ENCODE measurements around the gene SPATA16. TPM values are rescaled to one million over a fixed set of nuclear protein-coding genes. Genes with fewer than 3 reads are reported as not detected.

SPATA16 gene
- total and polyA plus RNA-seq, 3 donors from 2014 or later: 23.4 to 82.9 (median 36.6) TPM

DNA sequence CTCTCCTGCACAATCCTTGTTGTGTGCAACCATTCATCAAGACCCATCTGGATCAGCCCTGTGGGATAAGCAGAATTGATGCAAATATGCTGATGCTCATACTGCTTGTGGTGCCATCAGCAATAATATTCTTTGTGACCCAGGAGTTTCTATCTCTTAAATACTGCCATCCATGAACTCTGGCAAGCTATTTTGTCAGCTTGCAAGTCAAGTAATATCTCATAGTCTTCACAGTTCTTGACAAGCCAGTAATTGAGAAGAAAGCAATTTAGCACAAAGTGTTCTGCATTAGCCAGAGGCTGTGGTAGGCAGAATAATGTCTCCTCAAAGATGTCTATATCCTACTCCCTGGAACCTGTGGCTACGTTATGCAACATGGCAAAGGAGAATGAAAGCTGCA, 49.0 kb downstream of the SPATA16 start:
- intact Hi-C loops (cut with DNase I; ENCODE audit: low total_unique reads): no loop called here
- WGBS, 2 donors: 74 to 80% methylated on average over 1 of the region's 1 CpG
- H3K36me3 ChIP-seq (ENCODE audit: low read depth, missing control alignments): no peaks in the 10 kb centered on the region
- TF ChIP-seq CTCF (IDR thresholded peaks at IDR 0.05) (no peak), POLR2A (IDR thresholded peaks at IDR 0.05) (no peak)
- H3K27ac ChIP-seq: no peak overlapping the region
- H3K4me3 ChIP-seq: no peak overlapping the region
- H3K9me3 ChIP-seq: no peaks in the 10 kb centered on the region
- no peaks in the 10 kb centered on the region for H3K4me1 ChIP-seq
- no peaks in the 10 kb centered on the region for H3K27me3 ChIP-seq
- no peak for DNase-seq

DNA sequence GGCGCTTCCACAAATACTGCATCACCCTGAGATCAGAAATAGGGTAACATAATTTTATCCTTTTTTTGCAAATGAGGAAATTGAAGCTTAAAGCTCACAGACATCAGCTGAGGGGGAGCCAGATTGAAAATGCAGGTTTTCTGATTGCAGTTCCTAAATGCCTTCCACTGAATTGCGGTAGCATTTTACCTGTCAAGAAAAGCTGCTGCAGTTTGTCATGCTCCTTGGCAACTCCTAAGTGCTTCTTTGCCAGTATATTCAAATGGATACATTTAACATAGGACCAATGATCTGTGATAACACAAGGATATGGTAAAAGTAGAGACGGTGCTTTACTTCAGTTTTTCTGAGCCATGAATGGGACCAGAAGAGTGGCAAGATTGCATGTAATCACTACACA, 50.5 kb downstream of the SPATA16 start:
- TF ChIP-seq POLR2A (IDR thresholded peaks at IDR 0.05) (no peak), CTCF (IDR thresholded peaks at IDR 0.05) (no peak)
- Histone ChIP-seq H3K27ac (no peak overlapping the region), H3K36me3 (ENCODE audit: low read depth, missing control alignments) (no peaks in the 10 kb centered on the region), H3K9me3 (no peaks in the 10 kb centered on the region), H3K4me1 (no peaks in the 10 kb centered on the region), H3K4me3 (no peak overlapping the region), H3K27me3 (no peaks in the 10 kb centered on the region)
- 85 to 88% methylated on average over 3 of the region's 3 CpGs for WGBS, 2 donors
- intact Hi-C loops (cut with DNase I; ENCODE audit: low total_unique reads): no loop called here
- no peak for DNase-seq

- DNase-seq: no peak
- H3K36me3 ChIP-seq (ENCODE audit: low read depth, missing control alignments): no peaks in the 10 kb centered on the region
- WGBS, 2 donors: 72 to 73% methylated on average over 6 of the region's 6 CpGs
- no peaks in the 10 kb centered on the region for H3K27me3 ChIP-seq
- H3K4me1 ChIP-seq: no peaks in the 10 kb centered on the region
- no peaks in the 10 kb centered on the region for H3K9me3 ChIP-seq
- H3K4me3 ChIP-seq: no peak overlapping the region
- TF ChIP-seq CTCF (IDR thresholded peaks at IDR 0.05): no peak
- no peak for TF ChIP-seq POLR2A (IDR thresholded peaks at IDR 0.05)
- H3K27ac ChIP-seq: no peak overlapping the region
- intact Hi-C loops (cut with DNase I; ENCODE audit: low total_unique reads): no loop called here
Observed at GRCh38 chr3:173089283-173089682, 51.8 kb downstream of the SPATA16 start.

DNA sequence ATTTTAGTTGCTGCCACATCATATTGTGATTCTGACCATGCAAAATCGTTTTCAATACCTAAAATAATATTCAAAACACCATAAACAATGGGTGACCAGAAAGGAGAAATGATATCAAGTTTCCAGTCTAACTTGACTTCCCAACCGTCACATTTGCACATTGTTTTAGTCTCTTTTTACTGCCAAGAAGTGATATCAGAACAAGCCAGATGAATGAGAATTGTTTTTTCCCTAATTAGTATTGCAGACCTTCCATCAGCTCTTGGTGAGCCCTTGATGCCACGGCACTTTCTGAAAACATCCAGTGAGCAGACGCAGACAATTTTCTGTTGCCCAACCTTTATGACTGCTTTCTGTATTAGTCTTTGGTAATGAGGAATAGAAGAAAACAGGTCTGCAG, 62.5 kb downstream of the SPATA16 start:
- Histone ChIP-seq H3K27me3 (no peaks in the 10 kb centered on the region), H3K9me3 (no peaks in the 10 kb centered on the region), H3K4me1 (no peaks in the 10 kb centered on the region), H3K4me3 (no peak overlapping the region), H3K27ac (no peak overlapping the region), H3K36me3 (ENCODE audit: low read depth, missing control alignments) (no peaks in the 10 kb centered on the region)
- TF ChIP-seq CTCF (IDR thresholded peaks at IDR 0.05) (no peak), POLR2A (IDR thresholded peaks at IDR 0.05) (no peak)
- 62 to 64% methylated on average over 4 of the region's 4 CpGs for WGBS, 2 donors
- intact Hi-C loops (cut with DNase I; ENCODE audit: low total_unique reads): no loop called here
- DNase-seq: no peak

Data from testis (tissue), 3 donors.